HCT116 (cell line): ENCODE results near the gene GTF3C2. TPM values are rescaled to one million over a fixed set of nuclear protein-coding genes. Genes with fewer than 3 reads are reported as not detected.

Experiments
- ATAC-seq: fragments of 200-7000 bp; cut with Tn5 transposase; 2 replicates; pipeline ENCODE4 v1.9.1; 2020; ENCODE audit warnings: mild to moderate bottlenecking, moderate library complexity
- BruUV-seq: library from RNA; stranded (reverse); fragments of 400-500 nt; replicated peaks from 2 replicates; lab custom pipeline; 2021; lab: Mats Ljungman, UMichigan
- CTCF ChIA-PET: fragments of 300-600 bp; sonication (Branson Sonifier 250); formaldehyde crosslinking; loops from one replicate; lab custom pipeline; 2021; ENCODE audit warnings: antibody characterized with exemption; lab: Charles Lee
- POLR2A ChIA-PET: fragments of 300-600, 350-600 bp; sonication (Branson Sonifier 250); formaldehyde crosslinking; loops from one replicate; lab custom pipeline; 2021; ENCODE audit warnings: antibody characterized with exemption; lab: Charles Lee
- RAD21 ChIA-PET, 2 experiments: fragments of 300-600 bp; sonication (Branson Sonifier 250); formaldehyde crosslinking; loops; one replicate each; lab custom pipeline; 2023; ENCODE audit warnings: low total read pairs in 2 of 2; ENCODE audit not compliant: uncharacterized antibody in 2 of 2, unreplicated experiment in 2 of 2, low non-redundant PET in 1 of 2; lab: Charles Lee
- DNase-seq: peaks from one replicate; pipeline ENCODE4 v3.0.0-alpha.2; 2010; ENCODE audit warnings: low read depth, low spot score
- H2AFZ ChIP-seq: fragments of 200-600 bp; shearing (Covaris generic), sonication (generic); 2 replicates; pipeline ENCODE4 v1.6.1; 2017; ENCODE audit warnings: low read depth, mixed run types, mixed read lengths, antibody characterized with exemption, low read length; ENCODE audit not compliant: poor library complexity, severe bottlenecking
- H3K27ac ChIP-seq: 2 replicates; pipeline ENCODE4 v1.5.1; 2012; ENCODE audit warnings: low read depth, low read length
- H3K27me3 ChIP-seq: fragments of 200-600 bp; sonication (generic); 2 replicates; pipeline ENCODE4 v1.6.1; 2016; ENCODE audit warnings: mixed run types, low read length, mixed read lengths; ENCODE audit not compliant: insufficient read depth
- H3K36me3 ChIP-seq, 2 experiments: fragments of 200-500 bp in 1 of 2; fragments of 200-600 bp in 1 of 2; sonication (Bioruptor generic) in 1 of 2; sonication (generic) in 1 of 2; 2 replicates each; pipeline versions ENCODE4 v1.5.1 to v1.6.1; 2014 to 2016; ENCODE audit warnings: low read length in 2 of 2, inconsistent platforms in 1 of 2, mixed read lengths in 1 of 2, mixed run types in 1 of 2; ENCODE audit not compliant: insufficient read depth in 2 of 2, control insufficient read depth in 1 of 2
- H3K4me1 ChIP-seq, 2 experiments: fragments of 200-600 bp in 1 of 2; sonication (generic) in 1 of 2; 2 replicates each; pipeline versions ENCODE4 v1.5.1 to v1.6.1; 2012 to 2017; ENCODE audit warnings: low read length in 2 of 2, inconsistent platforms in 1 of 2, mild to moderate bottlenecking in 1 of 2, mixed read lengths in 1 of 2, mixed run types in 1 of 2, moderate library complexity in 1 of 2; ENCODE audit not compliant: insufficient read depth in 2 of 2, control insufficient read depth in 1 of 2
- H3K4me2 ChIP-seq: fragments of 200-600 bp; sonication (generic); 2 replicates; pipeline ENCODE4 v1.6.1; 2017; ENCODE audit warnings: mixed run types, low read length, mixed read lengths
- H3K4me3 ChIP-seq, 2 experiments: fragments of 200-600 bp in 1 of 2; sonication (generic) in 1 of 2; replicated peaks in 1 of 2; 2 replicates each; pipeline ENCODE4 v1.5.1; 2011 to 2016; ENCODE audit warnings: low read length in 2 of 2, control low read depth in 1 of 2, low read depth in 1 of 2, mild to moderate bottlenecking in 1 of 2, mixed read lengths in 1 of 2, mixed run types in 1 of 2
- H3K79me2 ChIP-seq: fragments of 200-600 bp; sonication (generic); 2 replicates; pipeline ENCODE4 v1.6.1; 2017; ENCODE audit warnings: mild to moderate bottlenecking, mixed run types, low read length, moderate library complexity, mixed read lengths; ENCODE audit not compliant: insufficient read depth
- H3K9ac ChIP-seq: fragments of 200-600 bp; sonication (generic); 2 replicates; pipeline ENCODE4 v1.6.1; 2016; ENCODE audit warnings: low read length, mixed read lengths
- H3K9me2 ChIP-seq: fragments of 200-600 bp; sonication (generic), shearing (Covaris generic); 2 replicates; pipeline ENCODE4 v1.6.1; 2017; ENCODE audit warnings: mixed run types, mild to moderate bottlenecking, moderate library complexity; ENCODE audit not compliant: insufficient read depth
- H3K9me3 ChIP-seq, 2 experiments: fragments of 200-500 bp in 1 of 2; fragments of 200-600 bp in 1 of 2; sonication (Bioruptor generic) in 1 of 2; sonication (generic) in 1 of 2; 2 replicates each; pipeline ENCODE4 v1.6.1; 2014 to 2017; ENCODE audit warnings: low read length in 2 of 2, mixed read lengths in 2 of 2, inconsistent platforms in 1 of 2, low read depth in 1 of 2, mild to moderate bottlenecking in 1 of 2, mixed run types in 1 of 2, moderate library complexity in 1 of 2; ENCODE audit not compliant: control insufficient read depth in 1 of 2, insufficient read depth in 1 of 2
- H4K20me1 ChIP-seq: fragments of 200-600 bp; sonication (generic), shearing (Covaris generic); 2 replicates; pipeline ENCODE4 v1.6.1; 2017; ENCODE audit warnings: mixed run types, mild to moderate bottlenecking, moderate library complexity; ENCODE audit not compliant: insufficient read depth
- CBX3 ChIP-seq: IDR thresholded peaks from 2 replicates; pipeline ENCODE4 v1.6.1; 2012; ENCODE audit warnings: low read depth
- CTCF ChIP-seq, 3 experiments: fragments of 200-600 bp in 1 of 3; sonication (generic) in 1 of 3; IDR thresholded peaks in 2 of 3; conservative IDR thresholded peaks in 1 of 3; 2 replicates each; pipeline ENCODE4 v1.5.1; 2012 to 2017; ENCODE audit warnings: low read depth in 2 of 3, low read length in 2 of 3, antibody characterized with exemption in 1 of 3, borderline replicate concordance in 1 of 3, control low read depth in 1 of 3, mild to moderate bottlenecking in 1 of 3, mixed read lengths in 1 of 3, mixed run types in 1 of 3, moderate library complexity in 1 of 3; ENCODE audit not compliant: insufficient read depth in 1 of 3
- EGR1 ChIP-seq: IDR thresholded peaks from 2 replicates; pipeline ENCODE4 v1.6.1; 2012; ENCODE audit warnings: low read depth
- ELF1 ChIP-seq: IDR thresholded peaks from 2 replicates; pipeline ENCODE4 v1.6.1; 2012; ENCODE audit warnings: low read depth, borderline replicate concordance
- EZH2 ChIP-seq: fragments of 200-600 bp; sonication (generic); IDR thresholded peaks from 2 replicates; pipeline ENCODE4 v1.6.1; 2017; ENCODE audit warnings: antibody characterized with exemption, mixed run types
- EZH2phosphoT487 ChIP-seq: fragments of 200-600 bp; IDR thresholded peaks from 2 replicates; pipeline ENCODE4 v1.6.1; 2018; ENCODE audit warnings: antibody characterized with exemption, borderline replicate concordance
- FOSL1 ChIP-seq: IDR thresholded peaks from 2 replicates; pipeline ENCODE4 v1.6.1; 2012; ENCODE audit warnings: low read depth
- JUND ChIP-seq: IDR thresholded peaks from 2 replicates; pipeline ENCODE4 v1.6.1; 2012
- SIN3A ChIP-seq: IDR thresholded peaks from 2 replicates; pipeline ENCODE4 v1.6.1; 2012; ENCODE audit warnings: low read depth
- ZFX ChIP-seq: fragments of 450-650 bp; IDR thresholded peaks from 2 replicates; pipeline ENCODE4 v1.6.1; 2017
- ZNF274 ChIP-seq: fragments of 200-500 bp; sonication (Bioruptor generic); IDR thresholded peaks from 2 replicates; pipeline ENCODE4 v1.6.1; 2014; ENCODE audit warnings: mild to moderate bottlenecking, low read depth, low read length, inconsistent platforms
- intact Hi-C: fragments of 100-400 bp; cut with micrococcal nuclease; formaldehyde crosslinking; loops from 2 replicates; pipeline ENCODE4 v1.10.0; 2022
- total RNA-seq: library from RNA; stranded (reverse); gene quantifications from one replicate; pipeline ENCODE4 v1.2.1, GENCODE V29; 2021; ENCODE audit not compliant: unreplicated experiment
- TF ChIP-seq, protein P1 (sequence below): IDR thresholded peaks from 2 replicates; pipeline ENCODE4 v1.6.1; 2012; ENCODE audit warnings: low read depth

The GTF3C2 gene
- total RNA-seq, 1 experiment from 2014 or later: 88.2 TPM

DNA sequence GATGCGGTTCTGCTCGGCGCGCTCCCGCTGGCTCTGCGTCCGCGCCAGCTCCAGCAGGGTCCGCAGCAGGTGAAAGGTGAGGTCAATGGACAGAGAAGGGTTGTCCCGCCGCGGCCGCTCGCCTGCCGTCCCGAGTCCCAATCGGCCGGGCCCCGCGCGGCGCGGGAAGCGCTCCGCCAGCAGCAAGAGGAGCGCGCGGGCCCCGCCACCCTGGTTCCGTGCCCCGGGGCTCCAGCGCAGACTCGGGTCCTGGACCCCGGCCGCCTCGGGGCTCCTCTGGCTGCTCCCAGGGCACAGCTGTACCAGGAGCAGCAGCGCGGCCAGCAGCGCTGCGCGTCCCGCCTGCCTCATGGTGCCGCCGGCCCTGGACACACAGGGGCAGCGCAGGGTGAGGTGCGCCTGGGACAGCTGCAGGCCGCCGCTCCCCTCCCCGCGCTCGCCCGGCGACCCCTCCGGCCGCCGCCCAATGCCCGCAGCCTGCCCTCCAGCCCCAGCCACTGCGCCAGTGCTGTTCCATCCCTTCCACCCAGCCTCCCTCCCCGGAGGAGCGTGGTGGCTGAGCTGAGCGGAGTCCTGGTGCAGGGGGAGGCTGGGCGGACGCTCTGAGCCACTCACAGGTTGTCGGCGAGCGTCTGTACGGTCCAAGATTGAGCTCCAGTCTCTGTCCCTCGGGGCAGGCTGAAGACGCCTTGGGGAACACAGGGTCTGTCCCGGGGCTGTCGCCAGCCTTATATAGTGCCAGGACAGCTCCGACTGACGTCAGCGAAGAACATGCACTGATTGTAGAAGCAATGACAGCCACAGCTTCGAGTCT lies 48.8 kb downstream of the GTF3C2 start:
- BruUV-seq: no TSS peak
- ChIA-PET RAD21 (no interaction called here), CTCF (no interaction called here), POLR2A (no interaction called here)
- no peak overlapping the region for H3K4me3 ChIP-seq
- H3K4me1 ChIP-seq: peaks cover 0 to 5% of the 10 kb centered on the region in 2 experiments; a peak in 3 of 4 replicates
- no peaks in the 10 kb centered on the region for H3K9me2 ChIP-seq
- TF ChIP-seq CBX3 (no peak), CTCF (IDR thresholded peaks at IDR 0.05 in 2 of 3, conservative IDR thresholded peaks at IDR 0.05 in 1 of 3; ENCODE audit: borderline replicate concordance in 1 of 3, insufficient read depth in 1 of 3, low read depth in 2 of 3, low read length in 2 of 3) (no peak), SIN3A (no peak), ZFX (no peak), JUND (no peak), FOSL1 (no peak), ELF1 (no peak), EGR1 (no peak), ZNF274 (no peak), EZH2phosphoT487 (no peak), EZH2 (no peak)
- TF ChIP-seq, protein P1, sequence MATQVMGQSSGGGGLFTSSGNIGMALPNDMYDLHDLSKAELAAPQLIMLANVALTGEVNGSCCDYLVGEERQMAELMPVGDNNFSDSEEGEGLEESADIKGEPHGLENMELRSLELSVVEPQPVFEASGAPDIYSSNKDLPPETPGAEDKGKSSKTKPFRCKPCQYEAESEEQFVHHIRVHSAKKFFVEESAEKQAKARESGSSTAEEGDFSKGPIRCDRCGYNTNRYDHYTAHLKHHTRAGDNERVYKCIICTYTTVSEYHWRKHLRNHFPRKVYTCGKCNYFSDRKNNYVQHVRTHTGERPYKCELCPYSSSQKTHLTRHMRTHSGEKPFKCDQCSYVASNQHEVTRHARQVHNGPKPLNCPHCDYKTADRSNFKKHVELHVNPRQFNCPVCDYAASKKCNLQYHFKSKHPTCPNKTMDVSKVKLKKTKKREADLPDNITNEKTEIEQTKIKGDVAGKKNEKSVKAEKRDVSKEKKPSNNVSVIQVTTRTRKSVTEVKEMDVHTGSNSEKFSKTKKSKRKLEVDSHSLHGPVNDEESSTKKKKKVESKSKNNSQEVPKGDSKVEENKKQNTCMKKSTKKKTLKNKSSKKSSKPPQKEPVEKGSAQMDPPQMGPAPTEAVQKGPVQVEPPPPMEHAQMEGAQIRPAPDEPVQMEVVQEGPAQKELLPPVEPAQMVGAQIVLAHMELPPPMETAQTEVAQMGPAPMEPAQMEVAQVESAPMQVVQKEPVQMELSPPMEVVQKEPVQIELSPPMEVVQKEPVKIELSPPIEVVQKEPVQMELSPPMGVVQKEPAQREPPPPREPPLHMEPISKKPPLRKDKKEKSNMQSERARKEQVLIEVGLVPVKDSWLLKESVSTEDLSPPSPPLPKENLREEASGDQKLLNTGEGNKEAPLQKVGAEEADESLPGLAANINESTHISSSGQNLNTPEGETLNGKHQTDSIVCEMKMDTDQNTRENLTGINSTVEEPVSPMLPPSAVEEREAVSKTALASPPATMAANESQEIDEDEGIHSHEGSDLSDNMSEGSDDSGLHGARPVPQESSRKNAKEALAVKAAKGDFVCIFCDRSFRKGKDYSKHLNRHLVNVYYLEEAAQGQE: no peak
- no peaks in the 10 kb centered on the region for H3K9me3 ChIP-seq
- H4K20me1 ChIP-seq: no peaks in the 10 kb centered on the region
- H3K4me2 ChIP-seq: no peak overlapping the region
- ATAC-seq: no peak
- no peak overlapping the region for H3K27ac ChIP-seq
- no peaks in the 10 kb centered on the region for H3K27me3 ChIP-seq
- H3K36me3 ChIP-seq: peaks cover 0 to 5% of the 10 kb centered on the region in 2 experiments; a peak in 1 of 4 replicates
- H3K79me2 ChIP-seq: no peaks in the 10 kb centered on the region
- intact Hi-C loops: no loop called here
- no peak overlapping the region for H2AFZ ChIP-seq
- no peak overlapping the region for H3K9ac ChIP-seq
- no peak for DNase-seq
